Subcutaneous adipose tissue (tissue), 4 donors: ENCODE data around the gene STAT4. TPM values are rescaled to one million over a fixed set of nuclear protein-coding genes. Genes with fewer than 3 reads are reported as not detected.

ENCODE experiments used
- total RNA-seq, 4 donors: library from RNA; depleted of rRNA; stranded (reverse); fragments of >200 nt; gene quantifications; one replicate each; pipeline ENCODE4 v1.1.0, GENCODE V29; 2016
- TF ChIP-seq, protein P1 (sequence below): fragments of 450-650 bp; IDR thresholded peaks from one replicate; pipeline ENCODE4 v1.5.1; 2016; ENCODE audit warnings: low read depth, mild to moderate bottlenecking, control low read depth, antibody characterized with exemption, moderate library complexity

Gene STAT4
- total RNA-seq, 4 donors from 2014 or later = 4.4 to 14.7 (median 6.7) TPM

- TF ChIP-seq, protein P1, sequence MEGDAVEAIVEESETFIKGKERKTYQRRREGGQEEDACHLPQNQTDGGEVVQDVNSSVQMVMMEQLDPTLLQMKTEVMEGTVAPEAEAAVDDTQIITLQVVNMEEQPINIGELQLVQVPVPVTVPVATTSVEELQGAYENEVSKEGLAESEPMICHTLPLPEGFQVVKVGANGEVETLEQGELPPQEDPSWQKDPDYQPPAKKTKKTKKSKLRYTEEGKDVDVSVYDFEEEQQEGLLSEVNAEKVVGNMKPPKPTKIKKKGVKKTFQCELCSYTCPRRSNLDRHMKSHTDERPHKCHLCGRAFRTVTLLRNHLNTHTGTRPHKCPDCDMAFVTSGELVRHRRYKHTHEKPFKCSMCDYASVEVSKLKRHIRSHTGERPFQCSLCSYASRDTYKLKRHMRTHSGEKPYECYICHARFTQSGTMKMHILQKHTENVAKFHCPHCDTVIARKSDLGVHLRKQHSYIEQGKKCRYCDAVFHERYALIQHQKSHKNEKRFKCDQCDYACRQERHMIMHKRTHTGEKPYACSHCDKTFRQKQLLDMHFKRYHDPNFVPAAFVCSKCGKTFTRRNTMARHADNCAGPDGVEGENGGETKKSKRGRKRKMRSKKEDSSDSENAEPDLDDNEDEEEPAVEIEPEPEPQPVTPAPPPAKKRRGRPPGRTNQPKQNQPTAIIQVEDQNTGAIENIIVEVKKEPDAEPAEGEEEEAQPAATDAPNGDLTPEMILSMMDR = no peak
Measured at GRCh38 chr2:191082321-191082720, 68.5 kb downstream of the STAT4 start.

- TF ChIP-seq, protein P1 = no peak
Measured at GRCh38 chr2:191081411-191082155, 69.2 kb downstream of the STAT4 start.

- TF ChIP-seq, protein P1 = no peak
Measured at GRCh38 chr2:191078165-191078867, 72.5 kb downstream of the STAT4 start.

DNA sequence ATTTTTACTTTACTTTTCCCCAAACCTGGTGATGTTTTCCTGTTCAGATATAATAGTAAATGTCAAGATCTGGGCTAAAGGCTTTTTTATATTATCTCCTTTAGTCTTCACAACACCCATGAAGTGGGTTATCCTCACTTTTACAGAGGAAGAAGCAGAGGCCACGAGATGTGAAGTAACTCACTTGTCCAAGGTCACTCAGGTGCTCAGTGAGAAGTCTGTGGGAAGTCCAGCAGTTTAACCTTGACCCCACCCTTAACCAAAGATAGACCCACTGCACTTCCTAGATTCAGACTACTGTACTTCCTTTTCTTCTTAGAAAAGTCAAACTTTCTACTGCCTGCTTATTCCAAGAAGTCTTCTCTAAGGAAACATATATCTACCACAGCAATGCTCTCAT, 80.5 kb downstream of the STAT4 start:
- TF ChIP-seq, protein P1 = no peak

GRCh38 chr2:191069606-191070005, 81.2 kb downstream of the STAT4 start:
- TF ChIP-seq, protein P1 = no peak

- TF ChIP-seq, protein P1 = no peak
Measured at GRCh38 chr2:191066919-191067233, 83.9 kb downstream of the STAT4 start.

GRCh38 chr2:191066197-191066918, 84.4 kb downstream of the STAT4 start:
- TF ChIP-seq, protein P1 = no peak
